NCI-H524 (cell line): ENCODE data around the gene PARD3B.
A peak's percentile ranks its signal among the peaks of the same experiment; 100 is the strongest.

Source experiments
- DNase-seq, 2 experiments: peaks; one replicate each; lab custom pipeline; 2025; lab: John Stamatoyannopoulos, UW

The PARD3B gene

GRCh38 chr2:205566606-205567168, 1021.4 kb downstream of the PARD3B start:
- no peak for DNase-seq

GRCh38 chr2:205568620-205569019, 1023.3 kb downstream of the PARD3B start:
- DNase-seq: no peak

GRCh38 chr2:205570648-205571047, 1025.4 kb downstream of the PARD3B start:
- no peak for DNase-seq

GRCh38 chr2:205571360-205571959, 1026.2 kb downstream of the PARD3B start:
- DNase-seq: peak; percentile 82 to 93

- DNase-seq: no peak
Observed at GRCh38 chr2:205574001-205574400, 1028.7 kb downstream of the PARD3B start.

GRCh38 chr2:205579335-205579734, 1034.1 kb downstream of the PARD3B start:
- no peak for DNase-seq

- DNase-seq: no peak
Observed at GRCh38 chr2:205580212-205580987, 1035.1 kb downstream of the PARD3B start.

- no peak for DNase-seq
Observed at GRCh38 chr2:205582366-205582765, 1037.1 kb downstream of the PARD3B start.

GRCh38 chr2:205585449-205586383, 1040.4 kb downstream of the PARD3B start:
- DNase-seq: no peak

- no peak for DNase-seq
Observed at GRCh38 chr2:205586626-205587025, 1041.4 kb downstream of the PARD3B start.

GRCh38 chr2:205589479-205589878, 1044.2 kb downstream of the PARD3B start:
- no peak for DNase-seq

GRCh38 chr2:205590759-205591158, 1045.5 kb downstream of the PARD3B start:
- no peak for DNase-seq

GRCh38 chr2:205593891-205594290, 1048.6 kb downstream of the PARD3B start:
- no peak for DNase-seq

GRCh38 chr2:205596581-205596980, 1051.3 kb downstream of the PARD3B start:
- DNase-seq: no peak

- no peak for DNase-seq
Observed at GRCh38 chr2:205605638-205606304, 1060.5 kb downstream of the PARD3B start.

GRCh38 chr2:205607146-205607545, 1061.9 kb downstream of the PARD3B start:
- DNase-seq: no peak

GRCh38 chr2:205609113-205609512, 1063.8 kb downstream of the PARD3B start:
- DNase-seq: no peak

GRCh38 chr2:205610437-205610836, 1065.2 kb downstream of the PARD3B start:
- DNase-seq: no peak

- no peak for DNase-seq
Observed at GRCh38 chr2:205612636-205613035, 1067.4 kb downstream of the PARD3B start.

GRCh38 chr2:205613970-205614559, 1068.8 kb downstream of the PARD3B start:
- DNase-seq: no peak

GRCh38 chr2:205614965-205615364, 1069.7 kb downstream of the PARD3B start:
- DNase-seq: no peak
